Measurements from ENCODE around the gene MLEC. TPM values are rescaled to one million over a fixed set of nuclear protein-coding genes. Genes with fewer than 3 reads are reported as not detected.

MLEC gene
- total RNA-seq, 1 donor from 2014 or later, result 47.5 TPM

DNA sequence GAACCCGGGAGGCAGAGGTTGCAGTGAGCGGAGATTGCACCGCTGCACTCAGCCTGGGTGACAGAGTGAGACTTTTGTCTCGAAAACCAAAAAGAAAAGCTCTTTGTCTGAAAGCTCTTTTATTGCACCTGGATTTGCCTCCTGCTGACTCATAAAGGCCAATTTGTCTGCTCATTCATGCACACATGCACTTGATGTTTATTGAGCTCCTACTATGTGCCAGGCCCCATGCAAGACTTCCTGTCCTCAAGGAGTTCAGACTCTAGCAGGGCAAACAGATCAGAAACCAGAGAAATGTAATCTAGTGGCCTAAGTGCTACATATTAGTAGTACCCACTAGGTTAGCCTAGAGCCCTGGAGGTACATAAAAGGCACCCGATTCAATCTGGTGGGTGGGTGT is 16.3 kb upstream of the MLEC start:
- Histone ChIP-seq H3K36me3 (no peaks in the 10 kb centered on the region), H3K9me3 (no peaks in the 10 kb centered on the region), H3K27me3 (no peaks in the 10 kb centered on the region), H3K4me3 (no peak overlapping the region), H3K4me1 (peaks cover 0 to 5% of the 10 kb centered on the region in 2 donors), H3K27ac (no peak overlapping the region)
- TF ChIP-seq, protein P1, sequence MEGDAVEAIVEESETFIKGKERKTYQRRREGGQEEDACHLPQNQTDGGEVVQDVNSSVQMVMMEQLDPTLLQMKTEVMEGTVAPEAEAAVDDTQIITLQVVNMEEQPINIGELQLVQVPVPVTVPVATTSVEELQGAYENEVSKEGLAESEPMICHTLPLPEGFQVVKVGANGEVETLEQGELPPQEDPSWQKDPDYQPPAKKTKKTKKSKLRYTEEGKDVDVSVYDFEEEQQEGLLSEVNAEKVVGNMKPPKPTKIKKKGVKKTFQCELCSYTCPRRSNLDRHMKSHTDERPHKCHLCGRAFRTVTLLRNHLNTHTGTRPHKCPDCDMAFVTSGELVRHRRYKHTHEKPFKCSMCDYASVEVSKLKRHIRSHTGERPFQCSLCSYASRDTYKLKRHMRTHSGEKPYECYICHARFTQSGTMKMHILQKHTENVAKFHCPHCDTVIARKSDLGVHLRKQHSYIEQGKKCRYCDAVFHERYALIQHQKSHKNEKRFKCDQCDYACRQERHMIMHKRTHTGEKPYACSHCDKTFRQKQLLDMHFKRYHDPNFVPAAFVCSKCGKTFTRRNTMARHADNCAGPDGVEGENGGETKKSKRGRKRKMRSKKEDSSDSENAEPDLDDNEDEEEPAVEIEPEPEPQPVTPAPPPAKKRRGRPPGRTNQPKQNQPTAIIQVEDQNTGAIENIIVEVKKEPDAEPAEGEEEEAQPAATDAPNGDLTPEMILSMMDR (IDR thresholded peaks at IDR 0.05), result no peak
- no peak for DNase-seq (ENCODE audit: low spot score in 2 of 2)
- intact Hi-C loops (cut with DNase I), result no loop called here

DNA sequence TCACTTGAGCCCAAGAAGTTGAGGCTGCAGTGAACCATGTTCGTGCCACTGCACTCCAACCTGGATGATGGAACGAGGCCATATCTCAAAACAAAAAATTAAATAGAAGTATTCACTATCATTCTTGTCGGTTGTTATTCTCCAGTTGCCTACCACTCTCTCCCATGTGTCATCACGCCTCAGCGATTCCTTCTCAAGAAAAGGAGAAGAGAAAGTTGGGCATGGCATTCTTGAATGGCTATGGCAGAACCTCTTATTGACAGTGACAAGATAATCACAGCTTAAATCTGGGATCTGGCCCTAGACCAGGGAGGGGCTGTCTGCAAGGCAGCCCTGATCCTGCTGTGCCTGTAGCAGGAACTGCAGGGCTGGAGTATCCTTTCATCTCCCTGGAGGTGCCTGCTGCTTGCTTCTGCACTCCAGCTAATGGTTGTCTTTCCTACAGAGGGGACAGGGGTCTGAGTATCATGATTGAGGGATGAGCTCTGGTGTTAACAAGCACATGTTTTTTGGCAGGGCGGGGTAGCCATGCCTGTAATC is 12.8 kb upstream of the MLEC start:
- Histone ChIP-seq H3K4me3 (no peak overlapping the region), H3K27me3 (no peaks in the 10 kb centered on the region), H3K4me1 (peaks cover 0 to 2% of the 10 kb centered on the region in 2 donors), H3K9me3 (no peaks in the 10 kb centered on the region), H3K36me3 (no peaks in the 10 kb centered on the region), H3K27ac (no peak overlapping the region)
- no peak for DNase-seq (ENCODE audit: low spot score in 2 of 2)
- intact Hi-C loops (cut with DNase I), result no loop called here
- TF ChIP-seq, protein P1 (IDR thresholded peaks at IDR 0.05), result no peak

DNA sequence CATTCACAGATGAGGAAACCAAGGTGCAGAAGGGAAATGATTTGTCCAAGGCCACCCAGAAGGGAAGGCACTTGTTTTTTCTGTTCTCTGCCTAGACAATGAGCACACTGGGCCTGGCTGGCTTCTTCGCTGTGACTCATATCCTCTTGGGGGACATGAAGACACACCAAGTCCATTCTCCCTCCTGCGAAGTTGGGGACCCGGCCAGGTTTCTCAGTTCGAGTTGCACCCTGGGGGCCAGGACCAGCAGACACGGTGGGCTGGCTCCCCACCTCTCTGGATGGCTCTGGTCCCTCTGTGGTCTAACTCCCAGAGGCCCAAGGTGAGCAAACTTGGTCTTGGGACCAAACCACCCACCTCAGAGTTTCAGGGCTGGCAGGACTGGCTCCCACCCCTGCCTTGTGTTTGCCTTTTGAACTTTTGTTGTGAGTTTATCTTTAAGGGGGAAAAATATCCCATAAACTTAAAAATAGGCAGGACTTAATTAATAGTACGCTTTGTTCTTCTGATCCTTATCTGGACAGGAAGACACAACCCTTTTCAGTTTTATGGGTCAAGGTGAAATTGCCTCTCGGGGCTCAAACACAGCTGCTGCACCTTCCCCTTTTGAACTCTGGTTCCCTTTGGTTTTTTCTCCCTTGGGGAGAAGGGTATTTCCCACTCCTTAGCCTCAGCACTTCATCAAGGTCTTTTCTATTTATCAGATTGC is 9.0 kb upstream of the MLEC start:
- TF ChIP-seq, protein P1 (IDR thresholded peaks at IDR 0.05), result no peak
- H3K36me3 ChIP-seq, result no peaks in the 10 kb centered on the region
- intact Hi-C loops (cut with DNase I), result no loop called here
- peak overlapping the region in 1 of 2 donors; percentile 34 for H3K27ac ChIP-seq
- H3K27me3 ChIP-seq, result no peaks in the 10 kb centered on the region
- H3K4me1 ChIP-seq, result no peaks in the 10 kb centered on the region
- no peak for DNase-seq (ENCODE audit: low spot score in 2 of 2)
- no peak overlapping the region for H3K4me3 ChIP-seq
- no peaks in the 10 kb centered on the region for H3K9me3 ChIP-seq

DNA sequence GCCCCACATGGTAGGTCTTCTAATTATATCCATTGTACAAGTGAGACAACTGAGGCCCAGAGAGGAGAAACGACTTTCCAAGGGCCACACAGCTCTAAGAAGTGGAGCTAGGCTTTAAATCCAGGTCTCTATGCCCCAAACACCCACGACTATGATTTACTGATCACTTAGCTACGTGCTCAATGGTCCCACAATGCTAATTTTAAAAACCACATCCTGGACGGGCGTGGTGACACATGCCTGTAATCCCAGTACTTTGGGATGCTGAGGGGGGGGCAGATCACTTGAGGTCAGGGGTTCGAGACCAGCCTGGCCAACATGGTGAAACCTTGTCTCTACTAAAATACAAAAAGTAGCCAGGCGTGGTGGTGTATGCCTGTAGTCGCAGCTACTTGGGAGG is 8.4 kb upstream of the MLEC start:
- H3K4me3 ChIP-seq, result no peak overlapping the region
- no peak overlapping the region for H3K27ac ChIP-seq
- no peaks in the 10 kb centered on the region for H3K36me3 ChIP-seq
- TF ChIP-seq, protein P1 (IDR thresholded peaks at IDR 0.05), result no peak
- no peaks in the 10 kb centered on the region for H3K27me3 ChIP-seq
- no peaks in the 10 kb centered on the region for H3K9me3 ChIP-seq
- intact Hi-C loops (cut with DNase I), result no loop called here
- DNase-seq (ENCODE audit: low spot score in 2 of 2), result no peak
- no peaks in the 10 kb centered on the region for H3K4me1 ChIP-seq

DNA sequence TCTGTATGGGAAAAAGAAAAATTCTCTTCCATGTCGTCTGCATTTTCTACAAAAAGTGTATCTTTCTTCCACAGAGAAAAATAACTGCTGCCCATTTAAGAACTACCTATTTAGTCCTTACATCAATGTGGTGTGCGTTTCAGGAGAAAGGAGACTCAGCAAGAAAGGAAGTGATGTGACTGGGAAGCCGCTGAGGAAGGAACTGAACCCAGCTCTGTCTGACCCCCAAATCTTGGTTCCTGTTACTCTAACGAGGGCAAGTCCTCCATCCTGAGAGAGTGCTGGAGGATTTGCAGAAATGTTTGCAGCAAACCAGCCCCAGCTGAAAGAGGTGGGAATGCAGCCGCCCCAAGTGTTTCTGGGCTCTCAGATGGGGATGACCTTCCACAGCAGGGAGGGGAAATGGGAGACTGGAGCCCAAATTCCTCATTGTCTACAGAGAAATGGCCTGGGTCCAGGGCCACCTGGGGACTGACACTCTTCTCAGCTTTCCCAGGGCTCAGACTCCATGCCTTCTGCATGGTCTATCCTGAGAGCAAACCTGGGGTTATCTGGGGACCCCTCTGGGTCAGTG is 6.7 kb upstream of the MLEC start:
- TF ChIP-seq, protein P1 (IDR thresholded peaks at IDR 0.05), result no peak
- H3K9me3 ChIP-seq, result no peaks in the 10 kb centered on the region
- intact Hi-C loops (cut with DNase I), result no loop called here
- no peak for DNase-seq (ENCODE audit: low spot score in 2 of 2)
- H3K36me3 ChIP-seq, result no peaks in the 10 kb centered on the region
- no peak overlapping the region for H3K4me3 ChIP-seq
- H3K4me1 ChIP-seq, result no peaks in the 10 kb centered on the region
- H3K27ac ChIP-seq, result no peak overlapping the region
- H3K27me3 ChIP-seq, result no peaks in the 10 kb centered on the region

All from ascending aorta (tissue), 2 donors.